Body of pancreas (tissue), 4 donors: ENCODE measurements around the gene HHATL. TPM values are rescaled to one million over a fixed set of nuclear protein-coding genes. Genes with fewer than 3 reads are reported as not detected.

Experiments
- ATAC-seq: fragments of 150-250 bp; one replicate; pipeline ENCODE4 v1.9.1; 2016
- DNase-seq, 4 donors: peaks; one replicate each; pipeline ENCODE4 v3.0.0-alpha.2; 2019
- H3K27ac ChIP-seq, 4 donors: fragments of 200-600 bp; sonication (generic); 1 replicate in 3 of 4; 2 replicates in 1 of 4; pipeline versions ENCODE4 v1.5.1 to v1.6.1; 2016 to 2019; ENCODE audit warnings: mild to moderate bottlenecking in 1 of 4, mixed read lengths in 1 of 4, moderate library complexity in 1 of 4
- H3K27me3 ChIP-seq, 2 donors: fragments of 200-600 bp; sonication (generic); one replicate each; pipeline ENCODE4 v1.6.0; 2016; ENCODE audit warnings: mild to moderate bottlenecking in 1 of 2
- H3K36me3 ChIP-seq, 2 donors: fragments of 200-600 bp; sonication (generic); replicated peaks in 1 of 2; 2 replicates each; pipeline ENCODE4 v1.5.1; 2016; ENCODE audit warnings: low read depth in 2 of 2; ENCODE audit not compliant: insufficient read depth in 1 of 2
- H3K4me1 ChIP-seq: fragments of 200-600 bp; sonication (generic); one replicate; pipeline ENCODE4 v1.6.0; 2016
- H3K4me3 ChIP-seq, 2 donors: fragments of 200-600 bp; sonication (generic); 1 replicate in 1 of 2; 2 replicates in 1 of 2; pipeline ENCODE4 v1.5.1; 2016 to 2019
- H3K9me3 ChIP-seq, 3 donors: fragments of 200-600 bp; sonication (generic); 1 replicate in 2 of 3; 2 replicates in 1 of 3; pipeline ENCODE4 v1.5.1; 2016
- CTCF ChIP-seq, 7 experiments: fragments of 450-650 bp in 4 of 7; fragments of 200-600 bp in 3 of 7; sonication (generic) in 3 of 7; IDR thresholded peaks; one replicate each; pipeline ENCODE4 v1.5.1; 2016 to 2019; ENCODE audit warnings: antibody characterized with exemption in 7 of 7
- POLR2A ChIP-seq, 3 donors: fragments of 450-650 bp; IDR thresholded peaks; one replicate each; pipeline ENCODE4 v1.6.1; 2016; ENCODE audit warnings: antibody characterized with exemption in 3 of 3, mild to moderate bottlenecking in 2 of 3
- WGBS, 2 donors: methylation state at CpG; one replicate each; pipeline ENCODE4 v1.1.5; 2017; 5-methylcytosine and 5-hydroxymethylcytosine counted together
- intact Hi-C: fragments of 100-400 bp; cut with DNase I; formaldehyde crosslinking; loops from one replicate; pipeline ENCODE4 v1.15.1; 2023
- total RNA-seq, 2 donors: library from RNA; depleted of rRNA; stranded (reverse); fragments of >200 nt; gene quantifications; one replicate each; pipeline ENCODE4 v1.1.0, GENCODE V29; 2016

The HHATL gene
- total RNA-seq, 2 donors from 2014 or later, result 0.26 TPM; not detected in 1

- intact Hi-C loops, result no loop called here
- Histone ChIP-seq H3K4me3 (no peak overlapping the region), H3K4me1 (peaks cover 5% of the 10 kb centered on the region), H3K27ac (no peak overlapping the region), H3K36me3 (no peaks in the 10 kb centered on the region), H3K9me3 (no peaks in the 10 kb centered on the region), H3K27me3 (peaks cover 0 to 14% of the 10 kb centered on the region in 2 donors)
- no peak for ATAC-seq
- TF ChIP-seq CTCF (IDR thresholded peaks at IDR 0.05) (no peak), POLR2A (IDR thresholded peaks at IDR 0.05) (no peak)
- WGBS, 2 donors, result 63 to 66% methylated on average over 7 of the region's 7 CpGs
- no peak for DNase-seq
Observed at GRCh38 chr3:42690191-42690590, 12.4 kb downstream of the HHATL start.

- Histone ChIP-seq H3K9me3 (no peaks in the 10 kb centered on the region), H3K36me3 (no peaks in the 10 kb centered on the region), H3K27ac (no peak overlapping the region), H3K4me3 (no peak overlapping the region), H3K4me1 (peaks cover 5% of the 10 kb centered on the region), H3K27me3 (peaks cover 0 to 14% of the 10 kb centered on the region in 2 donors)
- no peak for DNase-seq
- TF ChIP-seq POLR2A (IDR thresholded peaks at IDR 0.05) (no peak), CTCF (IDR thresholded peaks at IDR 0.05) (no peak)
- 55 to 75% methylated on average over 9 of the region's 9 CpGs for WGBS, 2 donors
- intact Hi-C loops, result no loop called here
- ATAC-seq, result no peak
Observed at GRCh38 chr3:42689421-42690014, 13.1 kb downstream of the HHATL start.

GRCh38 chr3:42688487-42689420 lies 13.8 kb downstream of the HHATL start:
- intact Hi-C loops, result no loop called here
- TF ChIP-seq CTCF (IDR thresholded peaks at IDR 0.05) (no peak), POLR2A (IDR thresholded peaks at IDR 0.05) (no peak)
- WGBS, 2 donors, result 78 to 86% methylated on average over 21 of the region's 22 CpGs
- Histone ChIP-seq H3K27ac (no peak overlapping the region), H3K36me3 (no peaks in the 10 kb centered on the region), H3K27me3 (peaks cover 0 to 14% of the 10 kb centered on the region in 2 donors), H3K4me1 (peaks cover 5% of the 10 kb centered on the region), H3K4me3 (no peak overlapping the region), H3K9me3 (no peaks in the 10 kb centered on the region)
- ATAC-seq (no peak), DNase-seq (no peak)

- ATAC-seq (no peak), DNase-seq (no peak)
- Histone ChIP-seq H3K27ac (no peak overlapping the region), H3K27me3 (peaks cover 0 to 14% of the 10 kb centered on the region in 2 donors), H3K4me1 (peaks cover 5% of the 10 kb centered on the region), H3K9me3 (no peaks in the 10 kb centered on the region), H3K4me3 (no peak overlapping the region), H3K36me3 (no peaks in the 10 kb centered on the region)
- TF ChIP-seq CTCF (IDR thresholded peaks at IDR 0.05) (no peak), POLR2A (IDR thresholded peaks at IDR 0.05) (no peak)
- intact Hi-C loops, result no loop called here
- 89% methylated on average over 10 to 15 of the region's 15 CpGs for WGBS, 2 donors
Observed at GRCh38 chr3:42688016-42688415, 14.6 kb downstream of the HHATL start.
